GM19463 (cell line): ENCODE data around the gene GVQW3.

ENCODE experiments used
- ATAC-seq: cut with Tn5 transposase; IDR thresholded peaks from one replicate; pipeline ENCODE4 v1.9.1; 2021; ENCODE audit warnings: mild to moderate bottlenecking, moderate library complexity; ENCODE audit not compliant: unreplicated experiment

Gene GVQW3

GRCh38 chr11:76444384-76445120, 63.4 kb downstream of the GVQW3 start, which contains the start of gene EMSY:
EMSY (plus strand) TSS chr11:76445018; CDS start chr11:76446939, 1,921 bp downstream.
- ATAC-seq = peak; percentile 92

- ATAC-seq = peak; percentile 37
These were observed 64.3 kb downstream of the GVQW3 start for GRCh38 chr11:76445121-76446084.

- ATAC-seq = no peak
These were observed 67.4 kb downstream of the GVQW3 start for GRCh38 chr11:76448506-76448905.

- no peak for ATAC-seq
These were observed 72.1 kb downstream of the GVQW3 start for GRCh38 chr11:76453248-76453647.

- no peak for ATAC-seq
These were observed 74.2 kb downstream of the GVQW3 start for GRCh38 chr11:76455331-76455730.

DNA sequence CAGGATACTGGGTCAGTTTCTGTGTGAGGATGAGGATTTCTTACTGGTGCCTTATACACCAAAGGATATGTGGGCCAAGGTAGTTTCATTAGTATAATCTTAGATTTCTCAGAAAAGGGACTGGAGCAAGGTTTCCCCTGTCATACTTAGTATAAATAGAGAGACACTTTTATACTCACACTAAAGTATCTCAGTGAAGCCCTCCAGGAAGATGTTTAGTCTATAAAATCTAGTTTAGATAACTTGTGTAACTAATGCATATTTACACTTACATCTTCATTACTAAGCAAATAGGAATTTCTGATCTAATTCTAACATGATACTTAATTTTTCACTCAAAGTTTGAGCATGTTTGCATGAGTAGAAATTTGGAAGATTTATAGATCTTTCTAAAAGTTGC, 74.8 kb downstream of the GVQW3 start:
- ATAC-seq = no peak

DNA sequence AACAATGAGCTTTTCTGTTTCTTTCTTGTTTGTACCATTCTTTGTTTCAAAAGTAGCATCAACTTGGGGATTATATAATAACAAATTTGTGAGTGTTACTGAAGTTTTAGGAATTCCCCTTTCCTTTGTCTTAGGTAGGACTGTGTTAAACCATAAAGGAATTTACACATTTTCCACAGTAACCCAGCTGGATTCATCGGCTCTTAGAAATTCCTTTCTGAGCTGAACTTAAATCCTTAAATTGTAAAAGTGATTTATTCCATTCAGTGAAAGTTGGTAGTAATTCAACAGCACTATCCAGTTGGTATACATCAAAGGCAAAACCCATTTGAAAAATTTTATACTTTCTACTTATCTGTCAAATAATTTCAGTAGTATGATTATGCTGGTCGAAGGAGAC, 75.4 kb downstream of the GVQW3 start:
- no peak for ATAC-seq
